NB4 (cell line): ENCODE data around the gene CACNA2D3.

Experiments used
- DNase-seq: peaks from one replicate; pipeline ENCODE4 v3.0.0; 2010; ENCODE audit warnings: low read depth
- H3K4me3 ChIP-seq: one replicate; pipeline ENCODE4 v1.5.1; 2011; ENCODE audit warnings: mild to moderate bottlenecking, low read depth, low read length, moderate library complexity
- MAX ChIP-seq: IDR thresholded peaks from 2 replicates; pipeline ENCODE4 v1.6.1; 2011; ENCODE audit warnings: low read depth, low read length
- MYC ChIP-seq: IDR thresholded peaks from 2 replicates; pipeline ENCODE4 v1.6.1; 2011; ENCODE audit warnings: low read depth, low read length
- POLR2A ChIP-seq: IDR thresholded peaks from 2 replicates; pipeline ENCODE4 v1.6.1; 2011; ENCODE audit warnings: mild to moderate bottlenecking; ENCODE audit not compliant: insufficient read length; ENCODE audit errors: extremely low read depth
- TF ChIP-seq, protein P1 (sequence below): IDR thresholded peaks from one replicate; pipeline ENCODE4 v1.5.1; 2012; ENCODE audit warnings: low read depth, low read length

Gene CACNA2D3

GRCh38 chr3:54954521-54954920 is 832.2 kb downstream of the CACNA2D3 start:
- TF ChIP-seq MYC (no peak), POLR2A (no peak)
- TF ChIP-seq, protein P1, sequence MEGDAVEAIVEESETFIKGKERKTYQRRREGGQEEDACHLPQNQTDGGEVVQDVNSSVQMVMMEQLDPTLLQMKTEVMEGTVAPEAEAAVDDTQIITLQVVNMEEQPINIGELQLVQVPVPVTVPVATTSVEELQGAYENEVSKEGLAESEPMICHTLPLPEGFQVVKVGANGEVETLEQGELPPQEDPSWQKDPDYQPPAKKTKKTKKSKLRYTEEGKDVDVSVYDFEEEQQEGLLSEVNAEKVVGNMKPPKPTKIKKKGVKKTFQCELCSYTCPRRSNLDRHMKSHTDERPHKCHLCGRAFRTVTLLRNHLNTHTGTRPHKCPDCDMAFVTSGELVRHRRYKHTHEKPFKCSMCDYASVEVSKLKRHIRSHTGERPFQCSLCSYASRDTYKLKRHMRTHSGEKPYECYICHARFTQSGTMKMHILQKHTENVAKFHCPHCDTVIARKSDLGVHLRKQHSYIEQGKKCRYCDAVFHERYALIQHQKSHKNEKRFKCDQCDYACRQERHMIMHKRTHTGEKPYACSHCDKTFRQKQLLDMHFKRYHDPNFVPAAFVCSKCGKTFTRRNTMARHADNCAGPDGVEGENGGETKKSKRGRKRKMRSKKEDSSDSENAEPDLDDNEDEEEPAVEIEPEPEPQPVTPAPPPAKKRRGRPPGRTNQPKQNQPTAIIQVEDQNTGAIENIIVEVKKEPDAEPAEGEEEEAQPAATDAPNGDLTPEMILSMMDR, result no peak
- H3K4me3 ChIP-seq, result no peak overlapping the region
- DNase-seq, result no peak

DNA sequence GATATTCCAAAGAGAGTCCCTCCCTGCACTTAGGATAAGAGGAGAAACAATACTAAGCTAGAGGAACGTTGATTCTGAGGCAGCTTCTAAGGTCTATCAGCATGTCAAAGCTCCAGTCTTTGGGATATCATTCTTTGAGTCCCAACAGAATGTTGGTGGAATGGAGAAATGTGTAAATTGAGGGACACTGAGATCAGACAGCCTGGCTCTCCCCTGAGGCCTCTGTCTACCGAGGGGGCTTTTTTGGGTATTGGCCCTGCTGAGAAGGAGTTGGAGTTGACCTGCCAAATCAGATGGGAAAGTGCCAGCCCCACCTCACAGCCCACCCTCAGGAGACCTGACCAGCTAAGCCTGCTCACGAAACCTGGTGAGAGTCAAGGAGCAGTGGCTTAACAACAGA is 833.1 kb downstream of the CACNA2D3 start:
- H3K4me3 ChIP-seq, result no peak overlapping the region
- DNase-seq, result no peak
- TF ChIP-seq MAX (no peak), MYC (no peak), POLR2A (no peak)
- TF ChIP-seq, protein P1, result no peak

GRCh38 chr3:54955941-54956340 is 833.6 kb downstream of the CACNA2D3 start:
- no peak overlapping the region for H3K4me3 ChIP-seq
- no peak for DNase-seq
- TF ChIP-seq MYC, result no peak
- TF ChIP-seq, protein P1, result no peak
- TF ChIP-seq POLR2A, result no peak
- no peak for TF ChIP-seq MAX

GRCh38 chr3:54957711-54958110 is 835.4 kb downstream of the CACNA2D3 start:
- DNase-seq, result no peak
- no peak for TF ChIP-seq MYC
- TF ChIP-seq POLR2A, result no peak
- TF ChIP-seq, protein P1, result no peak
- no peak for TF ChIP-seq MAX
- no peak overlapping the region for H3K4me3 ChIP-seq

DNA sequence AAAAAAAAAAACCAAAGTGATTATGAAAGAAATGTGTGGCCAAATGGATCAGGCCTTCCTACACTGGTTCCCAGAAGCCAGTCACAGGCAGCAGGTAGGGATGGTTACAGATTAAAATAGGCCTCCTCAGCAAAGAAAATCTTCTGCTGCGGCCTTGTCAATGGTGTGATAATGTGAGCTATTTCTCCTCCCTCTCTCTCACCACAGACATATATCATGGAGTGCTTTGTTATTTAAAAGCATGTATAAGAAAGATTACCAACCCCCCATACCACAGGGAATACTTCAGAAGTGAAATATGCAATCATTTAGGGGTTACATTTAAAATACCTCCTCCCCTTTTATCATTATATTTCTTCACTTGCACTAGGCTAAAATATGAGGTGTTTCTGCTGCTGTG is 837.7 kb downstream of the CACNA2D3 start:
- DNase-seq, result no peak
- no peak overlapping the region for H3K4me3 ChIP-seq
- TF ChIP-seq, protein P1, result no peak
- TF ChIP-seq POLR2A (no peak), MYC (no peak), MAX (no peak)

DNA sequence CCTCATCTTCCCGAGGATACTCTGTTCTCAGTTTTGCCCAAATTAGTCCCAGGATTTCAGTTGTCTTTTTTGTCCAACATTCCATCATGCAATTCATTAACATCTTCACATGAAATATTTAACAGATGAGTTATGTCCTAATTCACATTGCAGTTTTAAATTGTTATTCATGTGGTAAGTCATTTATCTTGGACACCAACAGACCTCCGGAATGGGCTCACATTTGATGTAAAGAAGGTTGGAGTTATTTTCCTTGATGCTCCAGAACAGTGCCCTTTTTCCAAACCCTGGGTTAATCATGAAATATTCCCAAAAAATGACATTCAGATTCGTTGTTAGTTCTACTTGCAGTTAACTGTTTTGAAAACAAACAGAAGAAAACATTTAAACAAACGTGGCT is 838.3 kb downstream of the CACNA2D3 start:
- H3K4me3 ChIP-seq, result no peak overlapping the region
- TF ChIP-seq MYC, result no peak
- TF ChIP-seq, protein P1, result no peak
- no peak for TF ChIP-seq POLR2A
- no peak for TF ChIP-seq MAX
- no peak for DNase-seq
